GM21367 (cell line): ENCODE measurements around the gene BUB3.

Source experiments
- ATAC-seq: cut with Tn5 transposase; IDR thresholded peaks from one replicate; pipeline ENCODE4 v1.9.1; 2021; ENCODE audit not compliant: unreplicated experiment

Gene BUB3

GRCh38 chr10:123154092-123154710 lies at the start of gene BUB3:
BUB3 (plus strand) TSS chr10:123154402; CDS start chr10:123154918, 516 bp downstream.
- ATAC-seq, result peak; percentile 89

GRCh38 chr10:123109466-123109865 lies 44.7 kb upstream of the BUB3 start:
- ATAC-seq, result no peak

GRCh38 chr10:123117644-123118417 lies 36.4 kb upstream of the BUB3 start:
- no peak for ATAC-seq

- no peak for ATAC-seq
Measured at GRCh38 chr10:123119081-123119480, 35.1 kb upstream of the BUB3 start.

- ATAC-seq, result no peak
Measured at GRCh38 chr10:123126246-123126645, 28.0 kb upstream of the BUB3 start.

- ATAC-seq, result no peak
Measured at GRCh38 chr10:123129618-123130271, 24.5 kb upstream of the BUB3 start.

- ATAC-seq, result peak; percentile 58
Measured at GRCh38 chr10:123132576-123133477, 21.4 kb upstream of the BUB3 start.

GRCh38 chr10:123133541-123134342 lies 20.5 kb upstream of the BUB3 start:
- no peak for ATAC-seq

GRCh38 chr10:123134343-123134914 lies 19.8 kb upstream of the BUB3 start:
- ATAC-seq, result no peak

- ATAC-seq, result no peak
Measured at GRCh38 chr10:123134915-123135414, 19.2 kb upstream of the BUB3 start.

- no peak for ATAC-seq
Measured at GRCh38 chr10:123135415-123136141, 18.6 kb upstream of the BUB3 start, which contains the start of gene HMX3. HMX3 (plus strand) TSS chr10:123135970; CDS start chr10:123136051, 81 bp downstream.

- no peak for ATAC-seq
Measured at GRCh38 chr10:123136221-123136805, 17.9 kb upstream of the BUB3 start.

GRCh38 chr10:123136806-123137642 lies 17.2 kb upstream of the BUB3 start:
- no peak for ATAC-seq

- no peak for ATAC-seq
Measured at GRCh38 chr10:123139165-123139520, 15.1 kb upstream of the BUB3 start.

GRCh38 chr10:123139521-123140163 lies 14.6 kb upstream of the BUB3 start:
- no peak for ATAC-seq

- no peak for ATAC-seq
Measured at GRCh38 chr10:123140164-123140982, 13.8 kb upstream of the BUB3 start.
